Measurements from ENCODE around the gene CFAP92.

- TF ChIP-seq CTCF (IDR thresholded peaks at IDR 0.05) (no peak), EZH2 (IDR thresholded peaks at IDR 0.05; ENCODE audit: borderline replicate concordance, insufficient read depth, low read depth, low read length, poor library complexity, severe bottlenecking) (no peak)
Observed at GRCh38 chr3:128863560-128863959, 130.3 kb downstream of the CFAP92 start.

Measured in B cell (primary cell).